HepG2 (cell line): ENCODE results near the gene GDPD5. TPM values are rescaled to one million over a fixed set of nuclear protein-coding genes. Genes with fewer than 3 reads are reported as not detected.

ENCODE experiments used
- ATAC-seq: fragments of 200-7000 bp; cut with Tn5 transposase; 3 replicates; pipeline ENCODE4 v1.9.1; 2020; ENCODE audit warnings: mild to moderate bottlenecking, moderate library complexity
- BruUV-seq: library from RNA; stranded (reverse); fragments of 400-500 nt; replicated peaks from 2 replicates; lab custom pipeline; 2021; lab: Mats Ljungman, UMichigan
- CTCF ChIA-PET: fragments of 300-600 bp; formaldehyde crosslinking; extraction: SDS; loops from one replicate; lab custom pipeline; 2021; ENCODE audit warnings: low total read pairs, inconsistent platforms, low intra/inter-chr PET ratio; lab: Yijun Ruan, JAX
- POLR2A ChIA-PET: fragments of 350-600 bp; sonication (Branson Sonifier 250); formaldehyde crosslinking; loops from one replicate; lab custom pipeline; 2020; ENCODE audit warnings: antibody characterized with exemption, inconsistent platforms; lab: Yijun Ruan, JAX
- DNase-seq: peaks from one replicate; pipeline ENCODE4 v3.0.0-alpha.2; 2015; ENCODE audit warnings: low spot score
- FAIRE-seq: peaks from 3 replicates; lab custom pipeline; 2011; peaks lifted over from hg19 to GRCh38; lab: Jason Lieb, UNC
- H2AFZ ChIP-seq: one replicate; pipeline ENCODE4 v1.6.1; 2011; ENCODE audit warnings: low read length, inconsistent platforms
- H3K27ac ChIP-seq: fragments of 300-600 bp; 3 replicates; pipeline ENCODE4 v1.8.0; 2011; ENCODE audit warnings: mixed run types, mild to moderate bottlenecking, mixed read lengths, low read length, inconsistent platforms; ENCODE audit not compliant: insufficient read depth; ENCODE audit errors: extremely low read length
- H3K27me3 ChIP-seq, 2 experiments: fragments of 200-600 bp in 1 of 2; 2 replicates in 1 of 2; 3 replicates in 1 of 2; pipeline versions ENCODE4 v1.6.0 to v1.8.0; 2011; ENCODE audit warnings: low read length in 2 of 2, mild to moderate bottlenecking in 2 of 2, moderate library complexity in 2 of 2, inconsistent platforms in 1 of 2; ENCODE audit not compliant: insufficient read depth in 2 of 2, control insufficient read depth in 1 of 2
- H3K36me3 ChIP-seq, 2 experiments: fragments of 200-600 bp in 1 of 2; replicated peaks in 1 of 2; 2 replicates in 1 of 2; 3 replicates in 1 of 2; pipeline versions ENCODE4 v1.5.1 to v1.8.0; 2011; ENCODE audit warnings: low read length in 2 of 2, inconsistent platforms in 1 of 2; ENCODE audit not compliant: insufficient read depth in 2 of 2, control insufficient read depth in 1 of 2
- H3K4me1 ChIP-seq: 2 replicates; pipeline ENCODE4 v1.5.1; 2012; ENCODE audit warnings: low read length, inconsistent platforms; ENCODE audit not compliant: insufficient read depth
- H3K4me2 ChIP-seq: 2 replicates; pipeline ENCODE4 v1.6.0; 2011; ENCODE audit warnings: low read depth, low read length, inconsistent platforms
- H3K4me3 ChIP-seq, 3 experiments: fragments of 200-600 bp in 1 of 3; sonication (generic), shearing (Covaris generic) in 1 of 3; replicated peaks in 1 of 3; 2 replicates each; pipeline ENCODE4 v1.5.1; 2011 to 2016; ENCODE audit warnings: low read length in 3 of 3, inconsistent platforms in 2 of 3, low read depth in 2 of 3, mild to moderate bottlenecking in 2 of 3, control low read depth in 1 of 3, mixed read lengths in 1 of 3; ENCODE audit not compliant: insufficient read depth in 1 of 3
- H3K79me2 ChIP-seq: one replicate; pipeline ENCODE4 v1.6.1; 2011; ENCODE audit warnings: low read length, inconsistent platforms; ENCODE audit not compliant: insufficient read depth
- H3K9ac ChIP-seq: 2 replicates; pipeline ENCODE4 v1.6.0; 2011; ENCODE audit warnings: mild to moderate bottlenecking, low read depth, low read length, inconsistent platforms; ENCODE audit not compliant: insufficient read depth
- H3K9me3 ChIP-seq: 2 replicates; pipeline ENCODE4 v1.5.1; 2012; ENCODE audit warnings: mild to moderate bottlenecking, low read length
- H4K20me1 ChIP-seq: 2 replicates; pipeline ENCODE4 v1.6.0; 2011; ENCODE audit warnings: inconsistent platforms, mild to moderate bottlenecking, low read length, moderate library complexity; ENCODE audit not compliant: insufficient read depth
- HOMEZ ChIP-seq: IDR thresholded peaks from 2 replicates; pipeline ENCODE4 v1.6.1; 2016; ENCODE audit warnings: low read depth
- MYC ChIP-seq: sonication (generic); formaldehyde crosslinking; IDR thresholded peaks from 2 replicates; pipeline ENCODE4 v1.9.0; 2021; ENCODE audit warnings: missing genetic modification reagents, borderline replicate concordance
- NFRKB ChIP-seq: fragments of 450-650 bp; IDR thresholded peaks from 2 replicates; pipeline ENCODE4 v1.6.1; 2017
- RXRA ChIP-seq: sonication (generic); formaldehyde crosslinking; IDR thresholded peaks from 2 replicates; pipeline ENCODE4 v1.5.1; 2020; ENCODE audit warnings: missing genetic modification reagents
- ZNF333 ChIP-seq: sonication (generic); formaldehyde crosslinking; IDR thresholded peaks from 2 replicates; pipeline ENCODE4 v1.4.0; 2020; ENCODE audit warnings: mild to moderate bottlenecking, missing genetic modification reagents, borderline replicate concordance
- ZNF773 ChIP-seq: sonication (generic); formaldehyde crosslinking; IDR thresholded peaks from 2 replicates; pipeline ENCODE4 v1.4.0; 2020; ENCODE audit warnings: missing genetic modification reagents, borderline replicate concordance
- WGBS: methylation state at CpG from one replicate; pipeline ENCODE4 v1.1.6; 2017; ENCODE audit warnings: low lambda C conversion rate; 5-methylcytosine and 5-hydroxymethylcytosine counted together
- in situ Hi-C: cut with HindIII; loops from 2 replicates; pipeline ENCODE4 v1.10.0; 2017; ENCODE audit warnings: low pct_unique_long_range_greater_than_20kb; ENCODE audit not compliant: extremely low pct_ligation_motif_present
- intact Hi-C: fragments of 100-400 bp; cut with micrococcal nuclease; formaldehyde crosslinking; loops from one replicate; pipeline ENCODE4 v1.10.0; 2022; ENCODE audit not compliant: unreplicated experiment
- polyA plus RNA-seq, 8 experiments: library from polyadenylated mRNA; depleted of rRNA in 3 of 8; stranded (reverse) in 7 of 8; unstranded in 1 of 8; fragments of >200 nt; fragmentation: Illumina TruSeq in 4 of 8; extraction: Trizol in 4 of 8; gene quantifications; 2 replicates each; pipeline versions ENCODE4 v1.2.1 to v1.2.3, GENCODE V29; 2011 to 2016; ENCODE audit warnings: low read depth in 4 of 8, missing spikeins in 1 of 8, mixed read lengths in 1 of 8; ENCODE audit not compliant: insufficient read depth in 1 of 8
- total RNA-seq, 5 experiments: library from RNA; depleted of rRNA; stranded (reverse); fragments of >200 nt; fragmentation: Illumina TruSeq; extraction: Trizol; gene quantifications; 2 replicates each; pipeline ENCODE4 v1.2.3, GENCODE V29; 2016; ENCODE audit warnings: low read depth in 1 of 5

GDPD5 gene
- total and polyA plus RNA-seq, 2 of the 13 experiments (the other 11 are each of a cell fraction or from before 2014, with no cell fraction given) = 55.0 to 67.5 TPM

GRCh38 chr11:75555079-75555811 lies 29.5 kb upstream of the GDPD5 start:
- Histone ChIP-seq H3K9me3 (no peaks in the 10 kb centered on the region), H3K36me3 (no peaks in the 10 kb centered on the region), H3K27me3 (no peaks in the 10 kb centered on the region; a peak in 1 of 5 replicates), H3K4me2 (no peak overlapping the region), H3K4me3 (no peak overlapping the region), H4K20me1 (no peaks in the 10 kb centered on the region), H3K27ac (no peak overlapping the region), H3K79me2 (no peaks in the 10 kb centered on the region), H3K4me1 (peaks cover 47% of the 10 kb centered on the region)
- ChIA-PET CTCF (no interaction called here), POLR2A (interaction anchor here (1.0 to 2.5 kb wide), 3 partner anchors 10 to 24 kb away, joined by 3 to 19 read pairs (median 3); no protein-coding TSS in a partner anchor)
- DNase-seq (no peak), ATAC-seq (no peak), FAIRE-seq (no peak)
- 66% methylated on average over 12 of the region's 12 CpGs for WGBS
- intact Hi-C loops = no loop called here
- BruUV-seq = no TSS peak
- TF ChIP-seq RXRA (CRISPR knock-in tag) = no peak
- TF ChIP-seq NFRKB = no peak
- TF ChIP-seq HOMEZ (CRISPR knock-in tag) = no peak
- TF ChIP-seq MYC (CRISPR knock-in tag) = no peak
- no peak for TF ChIP-seq ZNF773 (CRISPR knock-in tag)
- TF ChIP-seq ZNF333 (CRISPR knock-in tag) = no peak
- TF ChIP-seq, all 625 proteins: peak for 0
- Histone ChIP-seq H3K9ac (no peak overlapping the region), H2AFZ (no peak overlapping the region)
- in situ Hi-C loops = no loop called here
